DMS 273 treated with DMSO at 0.1 percent for 48 hours (cell line): ENCODE measurements around the gene PRR18.

Source experiments
- DNase-seq: peaks from one replicate; lab custom pipeline; 2025; lab: John Stamatoyannopoulos, UW

The PRR18 gene

GRCh38 chr6:166333172-166333995, 25.2 kb upstream of the PRR18 start:
- DNase-seq = no peak

GRCh38 chr6:166331503-166332415, 23.6 kb upstream of the PRR18 start:
- DNase-seq = no peak

- no peak for DNase-seq
Measured at GRCh38 chr6:166330612-166331011, 22.4 kb upstream of the PRR18 start.

- no peak for DNase-seq
Measured at GRCh38 chr6:166325383-166326042, 17.3 kb upstream of the PRR18 start.

DNA sequence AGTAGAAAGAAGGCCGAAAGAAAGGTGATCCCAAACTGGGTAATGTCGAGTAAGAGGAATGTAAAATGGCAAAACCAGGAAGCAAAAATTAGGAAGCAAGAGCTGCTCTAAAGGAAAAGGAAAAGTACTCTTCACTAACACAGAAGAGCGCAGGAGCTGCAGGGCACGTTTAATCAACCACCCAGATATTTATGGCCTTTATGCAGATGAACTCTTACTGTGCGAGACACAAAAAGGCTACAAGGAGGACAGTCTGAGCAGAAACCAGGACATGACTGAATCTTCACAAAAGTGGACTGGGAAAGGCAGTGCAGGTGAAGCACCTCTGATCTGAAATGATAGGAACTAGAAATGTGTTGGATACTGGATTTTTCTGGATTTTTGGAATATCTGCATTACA, 15.2 kb upstream of the PRR18 start:
- no peak for DNase-seq

DNA sequence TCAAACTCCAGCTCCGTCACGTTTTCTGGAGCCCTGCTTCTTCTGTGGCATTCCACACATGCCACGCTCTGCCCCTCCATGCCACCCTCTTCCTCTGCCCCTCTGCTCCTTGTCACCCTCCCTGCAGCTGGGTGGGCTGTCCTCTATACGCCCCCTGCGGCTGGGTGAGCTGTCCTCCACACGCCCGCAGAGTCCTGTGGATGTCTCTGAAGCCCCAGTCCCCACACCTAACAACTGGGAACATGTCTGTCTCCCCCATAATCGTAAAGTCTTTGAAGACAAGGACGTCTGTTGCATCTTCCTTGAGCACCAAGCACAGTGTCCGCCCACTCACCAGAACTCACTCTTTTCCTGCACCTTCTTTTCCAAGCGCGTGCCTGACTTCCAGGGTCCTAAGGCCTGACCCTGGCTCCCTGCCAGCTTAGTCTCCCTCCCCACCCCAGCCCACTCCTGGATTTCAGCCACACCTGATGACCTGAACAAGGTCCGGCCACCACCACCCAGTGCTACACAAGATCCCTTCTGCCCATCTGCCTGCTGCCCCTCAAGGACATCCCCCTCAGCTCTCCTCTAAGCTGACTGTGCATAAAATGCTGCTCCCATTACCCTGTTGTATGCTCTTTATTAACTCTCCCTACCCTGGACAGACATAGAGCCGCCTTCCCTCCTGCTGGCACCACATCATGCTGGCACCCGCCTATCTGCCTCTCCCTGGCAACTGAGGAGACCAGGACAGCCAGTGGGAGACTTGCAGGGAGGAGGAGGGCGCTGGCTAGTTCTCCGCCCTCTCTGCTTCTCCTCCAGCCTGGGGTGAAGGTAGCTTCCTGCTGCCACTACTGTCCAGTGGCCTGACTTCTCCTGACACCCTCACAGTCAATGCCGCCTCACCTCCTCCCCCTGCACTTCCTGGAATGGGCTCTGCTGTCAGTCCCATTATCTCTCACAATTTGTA, 10.7 kb upstream of the PRR18 start:
- DNase-seq = peak; percentile 11

DNA sequence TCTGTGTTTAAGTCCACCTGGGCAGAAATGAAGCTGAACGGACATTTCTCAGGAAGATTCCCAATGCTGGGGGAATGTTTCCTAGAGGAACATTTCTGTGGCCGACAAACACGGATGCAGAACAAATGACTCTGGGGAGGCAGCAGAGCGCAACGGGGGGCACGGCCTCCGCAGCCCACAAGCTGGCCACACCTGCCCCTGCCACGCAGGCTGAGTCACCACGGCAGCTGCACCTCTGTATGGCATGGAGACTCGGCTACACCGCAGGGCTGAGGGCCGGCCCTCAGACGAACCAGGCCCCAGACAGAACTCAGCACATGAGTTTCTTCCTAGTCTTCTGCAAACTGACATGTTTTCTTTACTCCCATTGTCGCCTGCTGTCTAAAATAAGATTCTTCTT, 10.0 kb upstream of the PRR18 start:
- DNase-seq = no peak

- no peak for DNase-seq
Measured at GRCh38 chr6:166317261-166318212, 9.3 kb upstream of the PRR18 start.

GRCh38 chr6:166315436-166315835, 7.2 kb upstream of the PRR18 start:
- DNase-seq = no peak

GRCh38 chr6:166314454-166314853, 6.3 kb upstream of the PRR18 start:
- no peak for DNase-seq

- peak; percentile 25 for DNase-seq
Measured at GRCh38 chr6:166313255-166314070, 5.3 kb upstream of the PRR18 start.

- DNase-seq = no peak
Measured at GRCh38 chr6:166312832-166313231, 4.6 kb upstream of the PRR18 start.

DNA sequence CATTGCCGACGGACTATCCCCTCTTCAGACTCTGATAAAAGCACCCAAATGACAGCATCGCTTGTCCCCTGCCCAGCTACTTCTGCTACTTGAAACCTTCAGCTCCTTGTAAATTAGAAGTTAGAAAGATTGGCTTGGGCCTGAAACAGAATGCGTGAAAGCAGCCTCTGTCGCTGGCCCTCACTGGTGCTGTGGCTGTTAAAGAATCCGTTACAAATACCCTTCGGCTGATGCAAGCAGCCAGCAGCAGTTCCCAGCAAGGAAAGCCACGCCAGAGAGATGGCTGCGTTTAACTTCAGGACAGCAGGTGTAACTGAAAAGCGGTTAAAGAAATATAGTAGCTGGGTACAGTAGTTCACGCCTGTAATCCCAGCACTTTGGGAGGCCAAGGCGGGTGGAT, 2.4 kb upstream of the PRR18 start:
- no peak for DNase-seq

- DNase-seq = no peak
Measured at GRCh38 chr6:166309977-166310376, 1.8 kb upstream of the PRR18 start.

DNA sequence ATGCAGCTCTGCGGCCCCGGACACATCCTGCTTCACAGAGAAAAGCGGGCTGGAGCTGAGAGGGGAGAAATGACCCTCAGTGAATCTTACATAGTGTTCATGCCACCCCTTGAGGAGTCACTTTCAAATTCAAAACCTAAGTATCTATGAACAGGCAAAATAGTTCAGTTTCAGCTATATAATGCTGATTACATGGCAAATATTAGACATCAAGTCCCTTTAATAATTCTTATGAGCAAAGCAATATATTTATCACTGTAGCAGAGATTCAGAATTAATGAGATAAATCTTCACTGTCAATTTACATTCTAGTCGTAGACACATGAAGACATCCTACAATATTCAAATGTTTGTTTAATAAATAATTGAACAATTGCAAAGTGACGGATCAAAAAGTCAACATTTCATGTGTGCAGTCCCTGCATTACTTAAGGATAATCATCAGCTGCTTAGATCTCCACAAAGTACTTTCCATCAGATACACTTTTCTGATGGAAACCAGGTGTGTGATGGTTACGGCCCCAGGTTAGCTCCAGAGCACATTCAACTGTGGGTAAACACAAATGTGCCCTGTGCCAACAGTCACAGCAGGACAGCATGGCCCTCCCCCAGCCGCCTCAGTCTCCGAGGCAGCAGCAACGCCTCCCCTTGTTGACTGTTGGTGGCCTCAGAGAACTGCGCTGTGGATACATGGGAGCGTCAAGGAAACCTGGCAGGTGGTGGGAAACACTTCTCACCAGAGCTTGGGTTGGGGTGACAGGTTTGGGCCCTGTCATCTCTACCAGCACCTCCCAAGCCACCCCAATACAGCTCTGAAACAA, 787 bp upstream of the PRR18 start:
- no peak for DNase-seq

DNA sequence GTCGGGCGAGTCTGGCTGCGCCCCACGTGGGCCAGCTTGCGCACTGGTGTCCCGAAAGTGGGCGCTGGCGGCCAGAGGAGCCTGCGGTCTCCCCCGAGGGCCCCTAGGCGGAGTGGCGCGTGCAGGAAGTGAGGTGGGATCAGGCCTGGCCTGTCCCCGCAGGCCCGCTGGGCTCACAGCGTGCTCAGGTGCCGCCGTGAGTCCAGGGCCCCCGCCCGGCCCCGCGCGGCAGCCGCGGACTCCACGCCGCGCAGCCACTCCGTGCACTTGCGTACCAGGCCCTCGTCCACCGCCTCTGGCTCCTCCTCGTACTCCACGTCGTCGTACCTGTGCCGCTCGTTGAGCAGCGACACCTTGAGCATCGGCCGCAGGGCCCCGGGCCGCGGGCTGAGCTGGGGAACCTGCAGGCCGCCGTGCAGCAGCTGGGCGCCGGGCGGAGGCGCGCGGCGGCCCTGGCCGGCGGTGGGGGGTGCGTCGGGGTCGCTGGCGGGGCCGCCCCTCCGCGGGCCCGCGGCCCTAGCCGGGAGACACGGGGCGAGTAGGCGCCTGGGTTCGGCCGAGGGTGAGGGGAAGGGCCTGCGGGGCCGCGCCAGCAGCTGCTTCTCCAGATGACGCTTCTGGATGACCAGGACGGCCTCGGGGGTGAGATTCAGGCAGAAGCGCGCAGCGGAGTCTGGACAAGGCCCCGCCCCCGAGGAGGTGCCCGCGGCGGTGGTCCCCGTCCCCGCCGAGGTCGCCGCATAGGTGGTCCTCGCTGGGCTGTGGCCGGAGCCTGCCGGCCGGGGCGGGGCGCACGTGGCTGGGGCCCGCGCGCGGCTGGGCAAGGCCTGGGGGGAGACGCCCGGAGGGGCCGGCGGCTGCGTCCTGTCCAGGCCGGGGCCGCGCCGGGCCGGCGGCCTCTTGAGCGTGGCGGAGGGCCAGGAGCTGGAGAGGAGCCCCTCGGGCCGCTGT, 835 bp downstream of the PRR18 start:
- DNase-seq = no peak

- no peak for DNase-seq
Measured at GRCh38 chr6:166306378-166307081, 1.7 kb downstream of the PRR18 start.
